ENCODE results near the gene TAOK2.

The TAOK2 gene

DNA sequence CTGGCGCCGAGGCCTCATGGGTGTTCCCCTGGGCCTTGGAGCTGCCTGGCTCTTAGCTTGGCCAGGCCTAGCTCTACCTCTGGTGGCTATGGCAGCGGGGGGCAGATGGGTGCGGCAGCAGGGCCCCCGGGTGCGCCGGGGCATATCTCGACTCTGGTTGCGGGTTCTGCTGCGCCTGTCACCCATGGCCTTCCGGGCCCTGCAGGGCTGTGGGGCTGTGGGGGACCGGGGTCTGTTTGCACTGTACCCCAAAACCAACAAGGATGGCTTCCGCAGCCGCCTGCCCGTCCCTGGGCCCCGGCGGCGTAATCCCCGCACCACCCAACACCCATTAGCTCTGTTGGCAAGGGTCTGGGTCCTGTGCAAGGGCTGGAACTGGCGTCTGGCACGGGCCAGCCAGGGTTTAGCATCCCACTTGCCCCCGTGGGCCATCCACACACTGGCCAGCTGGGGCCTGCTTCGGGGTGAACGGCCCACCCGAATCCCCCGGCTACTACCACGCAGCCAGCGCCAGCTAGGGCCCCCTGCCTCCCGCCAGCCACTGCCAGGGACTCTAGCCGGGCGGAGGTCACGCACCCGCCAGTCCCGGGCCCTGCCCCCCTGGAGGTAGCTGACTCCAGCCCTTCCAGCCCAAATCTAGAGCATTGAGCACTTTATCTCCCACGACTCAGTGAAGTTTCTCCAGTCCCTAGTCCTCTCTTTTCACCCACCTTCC lies 13.9 kb downstream of the TAOK2 start:
- TF ChIP-seq, protein P1, sequence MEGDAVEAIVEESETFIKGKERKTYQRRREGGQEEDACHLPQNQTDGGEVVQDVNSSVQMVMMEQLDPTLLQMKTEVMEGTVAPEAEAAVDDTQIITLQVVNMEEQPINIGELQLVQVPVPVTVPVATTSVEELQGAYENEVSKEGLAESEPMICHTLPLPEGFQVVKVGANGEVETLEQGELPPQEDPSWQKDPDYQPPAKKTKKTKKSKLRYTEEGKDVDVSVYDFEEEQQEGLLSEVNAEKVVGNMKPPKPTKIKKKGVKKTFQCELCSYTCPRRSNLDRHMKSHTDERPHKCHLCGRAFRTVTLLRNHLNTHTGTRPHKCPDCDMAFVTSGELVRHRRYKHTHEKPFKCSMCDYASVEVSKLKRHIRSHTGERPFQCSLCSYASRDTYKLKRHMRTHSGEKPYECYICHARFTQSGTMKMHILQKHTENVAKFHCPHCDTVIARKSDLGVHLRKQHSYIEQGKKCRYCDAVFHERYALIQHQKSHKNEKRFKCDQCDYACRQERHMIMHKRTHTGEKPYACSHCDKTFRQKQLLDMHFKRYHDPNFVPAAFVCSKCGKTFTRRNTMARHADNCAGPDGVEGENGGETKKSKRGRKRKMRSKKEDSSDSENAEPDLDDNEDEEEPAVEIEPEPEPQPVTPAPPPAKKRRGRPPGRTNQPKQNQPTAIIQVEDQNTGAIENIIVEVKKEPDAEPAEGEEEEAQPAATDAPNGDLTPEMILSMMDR (IDR thresholded peaks at IDR 0.05; ENCODE audit: control extremely low read depth, extremely low read depth, low read depth, missing control alignments): no peak
- POLR2A ChIA-PET: no interaction called here
- CTCF ChIA-PET: interaction anchor here (0.8 to 5.7 kb wide), 4 partner anchors 7 to 68 kb away, joined by 3 to 25 read pairs (median 6); partner anchors contain the start of genes HIRIP3 and TAOK2
- DNase-seq (ENCODE audit: extremely low spot score): no peak

DNA sequence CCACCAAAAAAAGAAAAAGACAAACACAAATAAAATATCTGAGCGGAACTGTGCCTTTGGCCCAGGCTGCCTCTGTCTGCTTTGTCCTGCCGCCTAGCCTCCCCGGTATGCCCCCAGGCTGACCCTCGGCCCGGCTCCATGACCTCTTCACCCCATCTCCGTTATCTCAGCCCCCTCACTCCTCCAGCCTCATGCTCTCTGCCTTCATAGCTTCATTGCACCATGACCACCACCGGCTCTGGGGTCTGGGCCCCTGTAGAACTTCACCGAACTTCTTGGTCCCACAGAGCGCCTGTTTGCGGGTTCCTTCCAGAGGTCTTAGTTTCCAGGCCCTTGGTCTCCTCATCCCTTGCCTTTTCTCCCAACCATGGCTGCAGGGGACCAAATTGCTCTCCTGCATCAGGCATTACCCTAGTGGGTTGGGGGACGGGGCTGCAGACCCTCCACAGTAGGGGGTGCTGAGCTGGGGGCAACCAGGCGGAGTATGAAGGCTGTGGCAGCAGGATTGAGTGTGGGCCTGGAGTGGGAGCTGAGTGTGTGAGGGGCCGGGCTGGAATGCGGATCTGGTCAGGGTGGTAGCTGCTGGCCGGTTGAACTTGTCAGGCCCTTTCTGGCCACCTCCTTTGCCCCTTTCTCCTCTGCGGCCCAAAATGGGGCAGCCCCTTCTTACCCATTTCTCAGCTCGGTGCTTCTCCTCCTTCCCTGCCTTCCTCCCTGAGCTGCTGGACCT lies 14.8 kb downstream of the TAOK2 start:
- CTCF ChIA-PET: interaction anchor here (0.8 to 5.7 kb wide), 4 partner anchors 10 to 140 kb away, joined by 3 to 25 read pairs (median 4); partner anchors contain the start of gene TAOK2
- TF ChIP-seq, protein P1 (IDR thresholded peaks at IDR 0.05; ENCODE audit: control extremely low read depth, extremely low read depth, low read depth, missing control alignments): no peak
- DNase-seq (ENCODE audit: extremely low spot score): no peak
- POLR2A ChIA-PET: interaction anchor here (0.8 to 1.2 kb wide), 2 partner anchors 12 to 15 kb away, joined by 3 to 5 read pairs; partner anchors contain the start of gene TAOK2

DNA sequence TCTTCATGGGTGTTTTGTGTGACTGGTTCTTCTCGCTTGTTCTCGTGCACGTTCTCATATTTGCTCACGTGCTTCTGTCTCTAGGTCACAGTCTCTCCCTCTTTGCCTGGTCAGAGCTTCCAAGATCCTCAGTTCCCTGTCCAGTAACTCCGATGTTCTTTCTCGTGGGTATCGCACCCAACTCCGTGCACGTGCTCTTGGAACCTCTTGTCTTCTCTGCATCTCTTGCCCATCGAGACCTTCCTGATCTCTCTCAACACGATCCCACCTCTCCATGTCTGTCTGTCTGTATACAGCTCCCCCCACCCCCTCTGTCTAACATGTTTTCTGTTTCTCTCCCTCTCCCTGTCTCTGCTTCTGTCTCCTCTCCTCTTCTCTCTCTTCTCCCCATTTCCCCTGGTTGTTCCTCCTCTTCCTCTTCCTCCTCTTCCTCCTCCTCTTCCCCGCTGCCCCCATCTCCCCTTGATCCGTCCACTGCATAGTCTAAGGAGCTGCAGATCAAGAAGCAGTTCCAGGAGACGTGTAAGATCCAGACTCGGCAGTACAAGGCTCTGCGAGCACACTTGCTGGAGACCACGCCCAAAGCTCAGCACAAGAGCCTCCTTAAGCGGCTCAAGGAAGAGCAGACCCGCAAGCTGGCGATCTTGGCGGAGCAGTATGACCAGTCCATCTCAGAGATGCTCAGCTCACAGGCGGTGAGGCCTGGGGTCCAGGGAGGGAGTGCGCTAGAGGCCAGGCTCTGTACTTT lies 15.6 kb downstream of the TAOK2 start:
- no peak for DNase-seq (ENCODE audit: extremely low spot score)
- POLR2A ChIA-PET: interaction anchor here (0.8 to 1.2 kb wide), 2 partner anchors 13 to 16 kb away, joined by 3 to 5 read pairs; partner anchors contain the start of gene TAOK2
- CTCF ChIA-PET: interaction anchor here (1.0 to 5.7 kb wide), 2 partner anchors 15 to 141 kb away, joined by 4 to 25 read pairs; partner anchors contain the start of gene TAOK2
- TF ChIP-seq, protein P1 (IDR thresholded peaks at IDR 0.05; ENCODE audit: control extremely low read depth, extremely low read depth, low read depth, missing control alignments): no peak

DNA sequence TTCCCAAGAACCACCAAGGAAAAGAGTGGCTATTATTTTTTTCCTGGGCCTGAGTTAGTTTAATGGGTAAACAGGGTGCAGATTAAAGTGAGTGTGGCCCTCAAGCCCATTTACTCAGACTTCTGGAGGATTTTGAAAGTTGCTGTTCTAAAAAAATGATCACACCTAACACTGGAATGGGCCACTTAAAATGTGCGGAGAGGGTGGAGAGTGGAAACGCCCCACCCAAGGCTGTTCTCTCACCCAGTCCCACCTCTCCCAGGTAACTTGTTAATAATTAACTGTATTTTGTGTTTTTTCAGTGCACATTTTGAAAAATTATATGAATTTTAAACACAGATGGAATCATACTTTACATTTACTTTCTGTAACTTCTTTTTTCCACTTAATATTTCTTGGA lies 16.4 kb downstream of the TAOK2 start:
- POLR2A ChIA-PET: interaction anchor here (1.2 kb wide), 1 partner anchor 16 kb away, joined by 3 read pairs; the partner anchor contains the start of gene TAOK2
- CTCF ChIA-PET: interaction anchor here (5.7 kb wide), 1 partner anchor 15 kb away, joined by 25 read pairs; the partner anchor contains the start of gene TAOK2
- TF ChIP-seq, protein P1 (IDR thresholded peaks at IDR 0.05; ENCODE audit: control extremely low read depth, extremely low read depth, low read depth, missing control alignments): no peak
- no peak for DNase-seq (ENCODE audit: extremely low spot score)

DNA sequence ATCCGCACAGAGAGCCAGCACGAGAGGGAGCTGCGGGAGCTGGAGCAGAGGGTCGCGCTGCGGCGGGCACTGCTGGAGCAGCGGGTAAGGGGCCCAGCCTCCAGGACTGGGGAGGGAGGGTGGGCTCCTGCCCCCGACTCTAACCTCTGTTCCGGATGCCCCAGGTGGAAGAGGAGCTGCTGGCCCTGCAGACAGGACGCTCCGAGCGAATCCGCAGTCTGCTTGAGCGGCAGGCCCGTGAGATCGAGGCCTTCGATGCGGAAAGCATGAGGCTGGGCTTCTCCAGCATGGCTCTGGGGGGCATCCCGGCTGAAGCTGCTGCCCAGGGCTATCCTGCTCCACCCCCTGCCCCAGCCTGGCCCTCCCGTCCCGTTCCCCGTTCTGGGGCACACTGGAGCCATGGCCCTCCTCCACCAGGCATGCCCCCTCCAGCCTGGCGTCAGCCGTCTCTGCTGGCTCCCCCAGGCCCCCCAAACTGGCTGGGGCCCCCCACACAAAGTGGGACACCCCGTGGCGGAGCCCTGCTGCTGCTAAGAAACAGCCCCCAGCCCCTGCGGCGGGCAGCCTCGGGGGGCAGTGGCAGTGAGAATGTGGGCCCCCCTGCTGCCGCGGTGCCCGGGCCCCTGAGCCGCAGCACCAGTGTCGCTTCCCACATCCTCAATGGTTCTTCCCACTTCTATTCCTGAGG lies 17.4 kb downstream of the TAOK2 start:
- ChIA-PET POLR2A (interaction anchor here (1.3 kb wide), 1 partner anchor 18 kb away, joined by 4 read pairs; no protein-coding TSS in a partner anchor), CTCF (no interaction called here)
- no peak for DNase-seq (ENCODE audit: extremely low spot score)
- TF ChIP-seq, protein P1 (IDR thresholded peaks at IDR 0.05; ENCODE audit: control extremely low read depth, extremely low read depth, low read depth, missing control alignments): no peak

All from GM10248 (cell line).